Activated naive CD4-positive, alpha-beta T cell treated with anti-CD3 and anti-CD28 coated beads, Interleukin-2, amount 10 ng/mL, durations not matched to agents 7 days and 5 days (primary cell): ENCODE results near the gene TRIM37.
"Not testable (repeated sequence)": the region's sequence is repeated elsewhere in the genome, so short reads cannot be mapped to it uniquely, and the experiment has no call there.

ENCODE experiments used
- CTCF ChIA-PET: fragments of 350-600 bp; sonication (Branson Sonifier 250); formaldehyde crosslinking; loops from one replicate; lab custom pipeline; 2021; ENCODE audit warnings: antibody characterized with exemption; lab: Charles Lee
- DNase-seq: peaks from one replicate; pipeline ENCODE4 v3.0.0-alpha.2; 2020
- H3K27ac Mint-ChIP-seq: one replicate; pipeline ENCODE4 v1.8.0; 2021; ENCODE audit warnings: mild to moderate bottlenecking, moderate library complexity, mixed read lengths
- H3K27me3 Mint-ChIP-seq: one replicate; pipeline ENCODE4 v1.8.0; 2021; ENCODE audit warnings: mild to moderate bottlenecking, mixed read lengths
- H3K36me3 Mint-ChIP-seq: one replicate; pipeline ENCODE4 v1.8.0; 2021; ENCODE audit warnings: mixed read lengths
- H3K4me1 Mint-ChIP-seq: one replicate; pipeline ENCODE4 v1.8.0; 2021; ENCODE audit warnings: mixed read lengths
- H3K4me3 Mint-ChIP-seq: one replicate; pipeline ENCODE4 v1.8.0; 2021; ENCODE audit warnings: mild to moderate bottlenecking, moderate library complexity, mixed read lengths
- H3K9me3 Mint-ChIP-seq: one replicate; pipeline ENCODE4 v1.8.0; 2021; ENCODE audit warnings: mixed read lengths

The TRIM37 gene

GRCh38 chr17:59106463-59107305 lies at the start of gene TRIM37:
TRIM37 (minus strand) TSS chr17:59106880; CDS start chr17:59106461, 419 bp downstream.
- CTCF ChIA-PET, result interaction anchor here (0.7 kb wide), 1 partner anchor 37 kb away, joined by 3 read pairs; no protein-coding TSS in a partner anchor

GRCh38 chr17:59155439-59156177 lies 48.9 kb upstream of the TRIM37 start, which contains the start of gene PRR11:
PRR11 (plus strand) TSS chr17:59155746; CDS start chr17:59169753, 14,007 bp downstream.
- Mint-ChIP-seq H3K36me3 (peaks cover 39% of the 10 kb centered on the region), H3K4me1 (peaks cover 75% of the 10 kb centered on the region), H3K9me3 (no peaks in the 10 kb centered on the region), H3K27me3 (no peaks in the 10 kb centered on the region), H3K4me3 (no peak within 1 kb of the TSS), H3K27ac (no peak within 1 kb of the TSS)
- DNase-seq, result peak; percentile 97
- CTCF ChIA-PET, result interaction anchor here (1.0 kb wide), 1 partner anchor 54 kb away, joined by 3 read pairs; the partner anchor contains the start of gene SMG8

More at GRCh38 chr17:59106463-59107305, at the start of gene TRIM37:
- DNase-seq, result peak; percentile 99
- peaks cover 28% of the 10 kb centered on the region for H3K36me3 Mint-ChIP-seq
- peak within 1 kb of the TSS; percentile 94 for H3K27ac Mint-ChIP-seq
- H3K4me1 Mint-ChIP-seq, result peaks cover 58% of the 10 kb centered on the region
- H3K4me3 Mint-ChIP-seq, result peak within 1 kb of the TSS; percentile 97
- H3K9me3 Mint-ChIP-seq, result no peaks in the 10 kb centered on the region
- peaks cover 5% of the 10 kb centered on the region for H3K27me3 Mint-ChIP-seq

GRCh38 chr17:59154721-59155438 lies 48.2 kb upstream of the TRIM37 start, which contains the start of gene SKA2:
SKA2 (minus strand) TSS chr17:59155186; CDS start chr17:59155163, 23 bp downstream.
- Mint-ChIP-seq H3K4me3 (no peak within 1 kb of the TSS), H3K9me3 (no peaks in the 10 kb centered on the region), H3K36me3 (peaks cover 38% of the 10 kb centered on the region), H3K27me3 (no peaks in the 10 kb centered on the region), H3K4me1 (peaks cover 74% of the 10 kb centered on the region), H3K27ac (no peak within 1 kb of the TSS)
- peak; percentile 98 for DNase-seq
- CTCF ChIA-PET, result interaction anchor here (1.0 kb wide), 1 partner anchor 55 kb away, joined by 3 read pairs; the partner anchor contains the start of gene SMG8

- Mint-ChIP-seq H3K4me1 (peaks cover 73% of the 10 kb centered on the region), H3K36me3 (peaks cover 38% of the 10 kb centered on the region), H3K27ac (no peak overlapping the region), H3K4me3 (no peak overlapping the region), H3K9me3 (no peaks in the 10 kb centered on the region), H3K27me3 (no peaks in the 10 kb centered on the region)
- CTCF ChIA-PET, result no interaction called here
- DNase-seq, result peak; percentile 60
Observed at GRCh38 chr17:59154292-59154720, 47.6 kb upstream of the TRIM37 start.

GRCh38 chr17:59152925-59153324 lies 46.2 kb upstream of the TRIM37 start:
- CTCF ChIA-PET, result no interaction called here
- no peak for DNase-seq
- Mint-ChIP-seq H3K4me1 (peaks cover 64% of the 10 kb centered on the region), H3K4me3 (no peak overlapping the region), H3K27ac (peak overlapping the region; percentile 70), H3K9me3 (no peaks in the 10 kb centered on the region), H3K27me3 (no peaks in the 10 kb centered on the region), H3K36me3 (peaks cover 33% of the 10 kb centered on the region)

GRCh38 chr17:59151591-59151990 lies 44.9 kb upstream of the TRIM37 start:
- Mint-ChIP-seq H3K4me1 (peaks cover 52% of the 10 kb centered on the region), H3K9me3 (no peaks in the 10 kb centered on the region), H3K36me3 (peaks cover 29% of the 10 kb centered on the region), H3K4me3 (peak overlapping the region; percentile 19), H3K27me3 (no peaks in the 10 kb centered on the region), H3K27ac (no peak overlapping the region)
- CTCF ChIA-PET, result no interaction called here
- DNase-seq, result no peak

- Mint-ChIP-seq H3K4me3 (no peak overlapping the region), H3K27ac (no peak overlapping the region), H3K4me1 (peaks cover 47% of the 10 kb centered on the region), H3K9me3 (no peaks in the 10 kb centered on the region), H3K27me3 (no peaks in the 10 kb centered on the region), H3K36me3 (peaks cover 30% of the 10 kb centered on the region)
- DNase-seq, result no peak
- CTCF ChIA-PET, result no interaction called here
Observed at GRCh38 chr17:59151006-59151405, 44.3 kb upstream of the TRIM37 start.

- no peaks in the 10 kb centered on the region for H3K27me3 Mint-ChIP-seq
- no peak overlapping the region for H3K4me3 Mint-ChIP-seq
- peaks cover 50% of the 10 kb centered on the region for H3K4me1 Mint-ChIP-seq
- peak; percentile 29 for DNase-seq
- peak overlapping the region; percentile 60 for H3K27ac Mint-ChIP-seq
- H3K36me3 Mint-ChIP-seq, result peaks cover 36% of the 10 kb centered on the region
- CTCF ChIA-PET, result interaction anchor here (1.1 kb wide), 1 partner anchor 26 kb away, joined by 5 read pairs; no protein-coding TSS in a partner anchor
- H3K9me3 Mint-ChIP-seq, result no peaks in the 10 kb centered on the region
Observed at GRCh38 chr17:59149841-59150511, 43.3 kb upstream of the TRIM37 start.

- no peak for DNase-seq
- H3K9me3 Mint-ChIP-seq, result no peaks in the 10 kb centered on the region
- CTCF ChIA-PET, result interaction anchor here (1.1 to 1.2 kb wide), 2 partner anchors 25 to 32 kb away, joined by 3 to 5 read pairs; no protein-coding TSS in a partner anchor
- H3K27me3 Mint-ChIP-seq, result no peaks in the 10 kb centered on the region
- no peak overlapping the region for H3K4me3 Mint-ChIP-seq
- H3K4me1 Mint-ChIP-seq, result peaks cover 47% of the 10 kb centered on the region
- H3K27ac Mint-ChIP-seq, result no peak overlapping the region
- H3K36me3 Mint-ChIP-seq, result peaks cover 38% of the 10 kb centered on the region
Observed at GRCh38 chr17:59149051-59149450, 42.4 kb upstream of the TRIM37 start.

GRCh38 chr17:59145571-59146096 lies 39.0 kb upstream of the TRIM37 start:
- Mint-ChIP-seq H3K36me3 (peaks cover 31% of the 10 kb centered on the region), H3K4me3 (no peak overlapping the region), H3K9me3 (no peaks in the 10 kb centered on the region), H3K27me3 (no peaks in the 10 kb centered on the region), H3K27ac (no peak overlapping the region), H3K4me1 (peaks cover 21% of the 10 kb centered on the region)
- DNase-seq, result no peak
- CTCF ChIA-PET, result interaction anchor here (0.9 kb wide), 1 partner anchor 10 kb away, joined by 5 read pairs; no protein-coding TSS in a partner anchor

- CTCF ChIA-PET, result no interaction called here
- Mint-ChIP-seq H3K27ac (no peak overlapping the region), H3K27me3 (no peaks in the 10 kb centered on the region), H3K36me3 (peaks cover 27% of the 10 kb centered on the region), H3K4me3 (no peak overlapping the region), H3K9me3 (no peaks in the 10 kb centered on the region), H3K4me1 (peaks cover 4% of the 10 kb centered on the region)
- no peak for DNase-seq
Observed at GRCh38 chr17:59141860-59142259, 35.2 kb upstream of the TRIM37 start.

GRCh38 chr17:59139939-59140338 lies 33.3 kb upstream of the TRIM37 start:
- no peaks in the 10 kb centered on the region for H3K27me3 Mint-ChIP-seq
- no peaks in the 10 kb centered on the region for H3K9me3 Mint-ChIP-seq
- no peak overlapping the region for H3K27ac Mint-ChIP-seq
- CTCF ChIA-PET, result interaction anchor here (0.7 kb wide), 1 partner anchor 993 kb away, joined by 3 read pairs; no protein-coding TSS in a partner anchor
- no peak overlapping the region for H3K4me3 Mint-ChIP-seq
- no peak for DNase-seq
- H3K36me3 Mint-ChIP-seq, result peaks cover 21% of the 10 kb centered on the region
- no peaks in the 10 kb centered on the region for H3K4me1 Mint-ChIP-seq

GRCh38 chr17:59138339-59138738 lies 31.7 kb upstream of the TRIM37 start:
- CTCF ChIA-PET, DNase-seq, H3K4me3 Mint-ChIP-seq, H3K27ac Mint-ChIP-seq, H3K27me3 Mint-ChIP-seq, H3K4me1 Mint-ChIP-seq, H3K9me3 Mint-ChIP-seq: not testable (repeated sequence)
- peaks cover 15% of the 10 kb centered on the region for H3K36me3 Mint-ChIP-seq
